HG02623 (cell line): ENCODE results near the gene IGF2.

ENCODE experiments used
- ATAC-seq: cut with Tn5 transposase; IDR thresholded peaks from one replicate; pipeline ENCODE4 v1.9.1; 2021; ENCODE audit warnings: moderate library complexity; ENCODE audit not compliant: unreplicated experiment

The IGF2 gene

GRCh38 chr11:2137202-2138067 is 1.8 kb downstream of the IGF2 start:
- no peak for ATAC-seq

DNA sequence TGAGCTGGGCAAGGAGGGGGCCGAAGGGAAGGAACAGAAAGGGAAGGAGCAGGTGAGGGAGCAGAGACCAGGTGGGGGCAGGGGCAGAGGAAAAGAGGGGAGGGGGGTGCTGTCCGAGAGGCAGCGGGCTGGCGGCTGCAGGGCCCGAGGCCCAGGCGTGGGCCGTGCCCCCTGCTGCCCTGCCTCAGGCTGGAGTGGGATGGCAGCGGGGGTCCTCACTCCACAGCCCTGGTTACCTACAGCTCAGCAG is 2.3 kb downstream of the IGF2 start:
- ATAC-seq = no peak

DNA sequence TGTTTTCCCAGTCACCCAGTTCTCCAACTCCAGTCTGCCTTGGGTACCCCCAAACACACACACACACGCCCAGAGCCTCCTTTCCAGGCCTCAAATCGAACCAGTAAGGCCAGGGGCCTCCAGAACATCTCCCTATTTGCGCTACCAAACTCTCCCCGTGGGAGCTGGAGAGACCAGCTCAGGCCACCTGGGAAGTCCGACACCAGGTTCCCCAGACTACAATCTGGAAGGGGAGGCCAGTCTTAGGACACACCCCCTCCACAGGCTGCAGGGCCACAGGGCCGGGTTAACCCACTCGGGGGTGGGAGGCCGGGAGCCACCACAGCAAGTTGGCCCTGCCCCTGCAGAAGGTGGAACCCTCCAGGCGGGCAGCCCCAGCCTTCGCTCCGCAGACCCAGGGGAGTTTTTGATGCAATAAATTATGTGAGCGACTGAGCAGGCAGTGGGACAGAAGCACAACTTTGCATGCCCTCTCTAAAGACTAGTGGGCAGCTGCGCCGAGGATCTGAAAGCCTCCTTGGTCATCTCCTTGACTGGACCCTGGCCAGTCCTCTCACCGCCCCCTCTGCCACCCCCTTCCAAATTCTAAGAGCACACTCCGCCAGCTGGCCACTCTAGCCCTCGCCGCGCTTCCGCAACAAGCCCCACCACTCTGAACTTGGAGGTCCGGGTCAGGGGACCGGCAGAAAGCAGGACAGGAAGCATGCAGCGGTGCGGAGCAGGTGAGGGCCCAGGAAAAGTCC is 2.8 kb downstream of the IGF2 start:
- no peak for ATAC-seq

DNA sequence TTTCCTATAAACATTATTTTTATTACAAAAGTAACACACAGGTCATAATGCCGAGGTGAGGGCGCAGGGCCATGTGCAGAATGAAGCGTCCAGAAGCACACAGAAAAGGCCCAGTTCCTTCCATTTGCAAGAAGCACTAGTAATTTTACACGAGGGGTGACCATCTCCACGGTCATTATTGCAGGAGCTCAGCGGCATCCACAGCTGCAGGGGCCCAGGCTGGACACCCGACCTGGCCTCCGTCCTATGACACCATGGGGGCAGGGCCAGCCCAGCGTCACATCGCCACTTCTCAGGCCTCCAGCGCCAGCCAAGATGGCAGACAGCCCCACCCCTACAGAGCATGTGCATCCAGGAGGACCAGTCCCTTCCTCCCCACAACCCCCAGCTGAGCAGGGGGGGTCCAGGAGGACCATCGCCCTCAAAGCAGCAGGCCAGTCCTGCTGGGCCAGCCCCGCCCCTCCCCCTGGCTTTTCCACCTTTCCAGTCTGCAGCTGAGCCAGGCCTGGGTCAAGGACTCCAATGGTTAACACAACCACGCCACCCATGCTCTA is 3.5 kb downstream of the IGF2 start:
- no peak for ATAC-seq

DNA sequence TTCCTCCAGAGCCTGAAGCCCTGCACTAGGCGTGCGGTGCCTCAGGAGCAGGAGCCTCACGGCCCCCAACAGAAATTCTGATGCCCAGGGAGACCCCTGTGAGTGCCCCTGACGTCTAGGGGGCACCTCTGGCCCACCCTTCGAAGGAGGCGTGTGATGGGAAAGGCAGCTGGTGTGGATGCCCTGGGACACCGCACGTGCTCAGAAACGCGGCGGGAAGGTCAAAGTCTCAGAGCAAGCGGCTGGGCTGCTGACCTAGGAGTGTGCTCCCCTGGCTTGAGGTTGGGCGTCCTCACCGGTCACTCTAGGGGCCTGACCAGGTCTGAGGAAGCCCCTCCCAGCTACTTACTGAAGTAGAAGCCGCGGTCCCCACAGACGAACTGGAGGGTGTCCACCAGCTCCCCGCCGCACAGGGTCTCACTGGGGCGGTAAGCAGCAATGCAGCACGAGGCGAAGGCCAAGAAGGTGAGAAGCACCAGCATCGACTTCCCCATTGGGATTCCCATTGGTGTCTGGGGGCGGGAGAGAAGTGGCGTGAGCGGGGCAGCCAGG is 4.1 kb downstream of the IGF2 start:
- ATAC-seq = no peak

GRCh38 chr11:2134022-2135010 is 4.9 kb downstream of the IGF2 start:
- ATAC-seq = no peak

GRCh38 chr11:2133241-2134021 is 5.8 kb downstream of the IGF2 start:
- ATAC-seq = no peak

DNA sequence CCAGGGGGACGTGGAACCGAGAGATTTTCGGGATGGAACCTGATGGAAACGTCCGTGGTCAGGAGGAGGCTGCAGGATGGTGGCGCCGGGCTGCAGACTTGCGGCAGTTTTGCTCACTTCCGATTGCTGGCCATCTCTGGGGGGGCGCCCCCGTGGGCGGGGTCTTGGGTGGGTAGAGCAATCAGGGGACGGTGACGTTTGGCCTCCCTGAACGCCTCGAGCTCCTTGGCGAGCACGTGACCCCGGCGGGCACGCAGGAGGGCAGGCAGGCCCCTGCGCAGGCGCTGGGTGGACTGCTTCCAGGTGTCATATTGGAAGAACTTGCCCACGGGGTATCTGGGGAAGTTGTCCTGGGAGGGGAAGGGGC is 6.3 kb downstream of the IGF2 start:
- ATAC-seq = no peak

DNA sequence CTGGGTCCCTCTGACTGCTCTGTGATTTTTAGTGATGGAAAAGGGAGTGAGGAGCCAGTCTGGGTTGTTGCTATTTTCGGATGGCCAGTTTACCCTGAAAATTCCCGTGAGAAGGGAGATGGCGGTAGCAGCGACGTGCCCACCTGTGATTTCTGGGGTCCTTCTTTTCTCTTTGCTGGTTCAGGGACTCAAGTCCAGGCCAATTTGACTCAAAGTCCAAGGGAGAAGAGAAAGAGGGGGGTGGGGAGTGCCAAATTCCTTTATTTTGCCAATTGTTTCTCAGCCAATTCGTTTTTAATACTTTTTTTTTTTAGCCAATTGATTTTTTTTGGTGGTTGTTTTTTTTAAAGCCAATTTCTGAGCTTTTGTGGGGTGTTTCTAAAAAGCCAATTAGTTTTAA is 6.9 kb downstream of the IGF2 start:
- no peak for ATAC-seq

- no peak for ATAC-seq
These were observed 7.6 kb downstream of the IGF2 start for GRCh38 chr11:2131371-2132236.

DNA sequence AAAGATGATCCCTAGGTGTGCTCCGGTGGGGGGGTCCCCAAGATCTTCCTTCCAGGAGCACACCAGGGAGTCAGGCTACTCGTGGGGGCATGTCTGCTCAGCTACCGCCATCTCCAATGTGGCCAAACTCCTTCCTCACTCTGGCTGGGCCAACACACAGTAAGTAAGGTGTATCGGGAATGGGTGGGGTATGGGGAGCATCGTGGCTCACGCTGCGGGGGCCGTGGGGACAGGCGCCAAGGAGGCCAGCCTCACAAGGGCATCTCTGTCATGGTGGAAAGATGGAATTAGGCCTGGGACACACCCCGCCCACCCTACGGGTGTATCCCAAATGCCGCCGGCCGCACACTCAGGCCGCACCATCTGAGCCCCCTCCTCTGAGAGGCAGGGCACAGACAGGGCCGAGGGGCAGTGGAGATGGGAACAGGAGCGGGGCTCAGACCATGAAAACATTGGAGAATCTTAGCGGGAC is 8.3 kb downstream of the IGF2 start:
- no peak for ATAC-seq

DNA sequence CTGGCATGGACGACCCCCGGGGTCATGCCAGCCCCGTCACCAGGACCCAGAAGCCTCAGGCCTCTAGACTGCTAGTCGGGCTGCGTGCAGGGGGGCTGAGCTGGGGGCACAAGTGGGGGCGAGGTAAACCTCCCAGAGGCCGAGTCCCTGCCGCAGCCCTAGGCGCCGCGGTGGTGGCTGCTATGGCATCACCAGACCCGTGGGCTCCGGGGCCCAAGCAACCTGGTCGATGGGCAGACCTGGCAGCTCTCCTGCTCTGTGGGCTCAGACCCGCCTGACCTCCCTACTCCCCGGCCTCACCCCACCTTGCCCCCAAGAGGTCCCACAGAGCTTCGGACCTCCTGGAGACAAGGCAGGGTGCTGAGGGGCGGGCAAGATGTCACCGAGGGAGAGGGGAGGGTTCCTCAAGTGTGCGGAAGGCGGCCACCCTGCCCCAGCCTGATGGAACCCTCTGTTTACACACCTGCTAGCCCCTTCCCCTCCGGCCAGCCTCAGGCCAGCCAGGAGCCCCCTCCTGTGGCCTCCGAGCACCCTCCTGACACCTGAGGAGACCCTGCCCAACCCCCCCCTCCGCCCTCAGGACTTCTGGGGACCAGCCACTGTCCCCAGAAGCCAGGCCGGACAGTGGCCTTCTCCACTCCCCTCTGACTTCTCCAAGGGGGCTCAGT is 9.4 kb downstream of the IGF2 start:
- ATAC-seq = no peak

DNA sequence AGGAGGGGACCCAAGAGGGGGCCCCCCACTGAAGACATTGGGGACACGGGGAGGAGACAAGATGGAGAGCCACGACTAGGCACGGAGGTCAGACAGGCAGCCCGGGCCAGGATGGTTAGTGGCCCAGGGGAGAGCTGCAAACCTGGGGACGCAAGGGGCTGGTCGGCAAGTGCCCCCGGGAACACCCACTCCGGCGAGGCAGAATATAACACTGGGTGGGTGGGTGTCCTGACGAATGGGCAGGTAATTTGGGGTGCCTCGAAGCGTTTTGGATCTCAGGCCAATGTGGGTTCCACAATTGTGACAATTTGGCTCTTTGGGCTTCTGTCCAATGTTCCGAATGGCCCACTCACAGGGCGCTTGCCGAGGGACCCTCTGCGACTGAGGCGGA is 9.9 kb downstream of the IGF2 start:
- no peak for ATAC-seq

- no peak for ATAC-seq
These were observed 10.5 kb downstream of the IGF2 start for GRCh38 chr11:2128511-2129307.

DNA sequence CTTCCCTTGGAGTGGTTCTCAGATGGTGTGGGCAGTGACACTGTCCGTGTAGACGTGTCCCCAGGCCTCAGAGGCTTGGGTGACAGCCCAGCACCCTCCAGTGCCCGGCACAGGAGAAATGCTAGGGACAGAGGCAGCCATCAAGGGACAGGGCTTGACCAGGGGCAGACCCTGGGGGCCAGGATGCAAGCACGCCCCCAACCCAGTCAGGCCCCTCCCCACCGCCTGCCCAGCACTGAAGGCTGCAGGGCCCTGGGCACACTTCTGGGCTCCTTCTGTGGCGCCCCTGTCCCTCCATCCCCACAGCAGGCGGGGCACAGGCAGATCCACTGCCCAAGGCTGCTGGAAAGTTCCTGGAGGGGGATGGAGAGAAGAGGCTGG is 11.1 kb downstream of the IGF2 start:
- no peak for ATAC-seq

- no peak for ATAC-seq
These were observed 11.6 kb downstream of the IGF2 start for GRCh38 chr11:2127482-2128129.

- ATAC-seq = no peak
These were observed 12.6 kb downstream of the IGF2 start for GRCh38 chr11:2126520-2127085.
